Measurements from ENCODE around the gene IMMP2L. TPM values are rescaled to one million over a fixed set of nuclear protein-coding genes. Genes with fewer than 3 reads are reported as not detected.

The IMMP2L gene
- total and polyA plus RNA-seq, 8 donors, result 2.5 to 40.8 (median 20.0) TPM; not detected in 1

- no peak overlapping the region for H3K27ac ChIP-seq
- intact Hi-C loops (cut with DNase I; ENCODE audit: low total_unique reads), result no loop called here
- no peaks in the 10 kb centered on the region for H3K4me1 ChIP-seq
- no peaks in the 10 kb centered on the region for H3K36me3 ChIP-seq
- H3K4me3 ChIP-seq, result no peak overlapping the region
- H3K27me3 ChIP-seq, result no peaks in the 10 kb centered on the region
- DNase-seq, result no peak
- no peaks in the 10 kb centered on the region for H3K9me3 ChIP-seq
- WGBS, 5 donors, result 31 to 65% (median 60%) methylated on average over 1 of the region's 1 CpG
- no peak for TF ChIP-seq EP300 (IDR thresholded peaks at IDR 0.05)
- no peak for TF ChIP-seq POLR2AphosphoS5 (IDR thresholded peaks at IDR 0.05)
- TF ChIP-seq, protein P1, sequence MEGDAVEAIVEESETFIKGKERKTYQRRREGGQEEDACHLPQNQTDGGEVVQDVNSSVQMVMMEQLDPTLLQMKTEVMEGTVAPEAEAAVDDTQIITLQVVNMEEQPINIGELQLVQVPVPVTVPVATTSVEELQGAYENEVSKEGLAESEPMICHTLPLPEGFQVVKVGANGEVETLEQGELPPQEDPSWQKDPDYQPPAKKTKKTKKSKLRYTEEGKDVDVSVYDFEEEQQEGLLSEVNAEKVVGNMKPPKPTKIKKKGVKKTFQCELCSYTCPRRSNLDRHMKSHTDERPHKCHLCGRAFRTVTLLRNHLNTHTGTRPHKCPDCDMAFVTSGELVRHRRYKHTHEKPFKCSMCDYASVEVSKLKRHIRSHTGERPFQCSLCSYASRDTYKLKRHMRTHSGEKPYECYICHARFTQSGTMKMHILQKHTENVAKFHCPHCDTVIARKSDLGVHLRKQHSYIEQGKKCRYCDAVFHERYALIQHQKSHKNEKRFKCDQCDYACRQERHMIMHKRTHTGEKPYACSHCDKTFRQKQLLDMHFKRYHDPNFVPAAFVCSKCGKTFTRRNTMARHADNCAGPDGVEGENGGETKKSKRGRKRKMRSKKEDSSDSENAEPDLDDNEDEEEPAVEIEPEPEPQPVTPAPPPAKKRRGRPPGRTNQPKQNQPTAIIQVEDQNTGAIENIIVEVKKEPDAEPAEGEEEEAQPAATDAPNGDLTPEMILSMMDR (IDR thresholded peaks at IDR 0.05), result no peak
- TF ChIP-seq POLR2A (IDR thresholded peaks at IDR 0.05), result no peak
Observed at GRCh38 chr7:111392294-111392693, 170.0 kb downstream of the IMMP2L start.

GRCh38 chr7:111390000-111390399, 172.3 kb downstream of the IMMP2L start:
- no peak overlapping the region for H3K27ac ChIP-seq
- no peak for DNase-seq
- H3K9me3 ChIP-seq, result no peaks in the 10 kb centered on the region
- 96 to 100% (median 98%) methylated on average over 4 of the region's 4 CpGs for WGBS, 5 donors
- no peaks in the 10 kb centered on the region for H3K4me1 ChIP-seq
- H3K36me3 ChIP-seq, result no peaks in the 10 kb centered on the region
- H3K27me3 ChIP-seq, result no peaks in the 10 kb centered on the region
- no peak overlapping the region for H3K4me3 ChIP-seq
- TF ChIP-seq POLR2A (IDR thresholded peaks at IDR 0.05), result no peak
- TF ChIP-seq POLR2AphosphoS5 (IDR thresholded peaks at IDR 0.05), result no peak
- no peak for TF ChIP-seq EP300 (IDR thresholded peaks at IDR 0.05)
- TF ChIP-seq, protein P1 (IDR thresholded peaks at IDR 0.05), result no peak
- intact Hi-C loops (cut with DNase I; ENCODE audit: low total_unique reads), result no loop called here

GRCh38 chr7:111388912-111389311, 173.4 kb downstream of the IMMP2L start:
- no peaks in the 10 kb centered on the region for H3K27me3 ChIP-seq
- TF ChIP-seq EP300 (IDR thresholded peaks at IDR 0.05), result no peak
- TF ChIP-seq, protein P1 (IDR thresholded peaks at IDR 0.05), result no peak
- TF ChIP-seq POLR2AphosphoS5 (IDR thresholded peaks at IDR 0.05), result no peak
- no peak for TF ChIP-seq POLR2A (IDR thresholded peaks at IDR 0.05)
- no peaks in the 10 kb centered on the region for H3K4me1 ChIP-seq
- WGBS, 5 donors, result 91 to 98% (median 96%) methylated on average over 2 of the region's 2 CpGs
- intact Hi-C loops (cut with DNase I; ENCODE audit: low total_unique reads), result no loop called here
- H3K9me3 ChIP-seq, result no peaks in the 10 kb centered on the region
- no peak for DNase-seq
- H3K36me3 ChIP-seq, result no peaks in the 10 kb centered on the region
- no peak overlapping the region for H3K4me3 ChIP-seq
- no peak overlapping the region for H3K27ac ChIP-seq

DNA sequence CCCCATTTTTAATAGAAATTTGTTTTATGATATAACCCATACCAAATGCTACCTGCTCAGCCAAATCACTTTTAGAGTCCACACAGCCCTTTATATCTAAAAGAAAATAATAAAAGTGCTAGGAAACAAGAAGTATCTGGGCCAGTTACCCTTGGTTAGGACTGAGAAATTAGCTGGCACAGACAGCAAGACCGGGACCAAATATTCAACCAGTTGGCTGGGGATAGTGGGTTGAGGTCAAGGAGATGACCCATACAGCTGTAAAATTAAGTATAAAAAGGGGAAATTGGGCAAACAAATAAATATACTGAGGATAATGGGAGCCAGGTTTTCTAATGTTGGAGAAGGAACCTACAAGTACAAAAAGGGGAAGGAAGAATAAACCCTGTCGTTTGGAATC, 174.3 kb downstream of the IMMP2L start:
- intact Hi-C loops (cut with DNase I; ENCODE audit: low total_unique reads), result no loop called here
- WGBS, 5 donors, result 83 to 87% (median 85%) methylated on average over 2 of the region's 2 CpGs
- Histone ChIP-seq H3K27ac (no peak overlapping the region), H3K9me3 (no peaks in the 10 kb centered on the region), H3K36me3 (no peaks in the 10 kb centered on the region), H3K27me3 (no peaks in the 10 kb centered on the region), H3K4me3 (no peak overlapping the region), H3K4me1 (no peaks in the 10 kb centered on the region)
- no peak for DNase-seq
- no peak for TF ChIP-seq POLR2A (IDR thresholded peaks at IDR 0.05)
- TF ChIP-seq, protein P1 (IDR thresholded peaks at IDR 0.05), result no peak
- TF ChIP-seq EP300 (IDR thresholded peaks at IDR 0.05), result no peak
- no peak for TF ChIP-seq POLR2AphosphoS5 (IDR thresholded peaks at IDR 0.05)
